Common myeloid progenitor, CD34-positive (primary cell): ENCODE results near the gene TKT.

ENCODE experiments used
- CTCF ChIA-PET: fragments of 350-600 bp; sonication (Branson Sonifier 250); formaldehyde crosslinking; loops from one replicate; lab custom pipeline; 2021; ENCODE audit warnings: antibody characterized with exemption; lab: Charles Lee
- POLR2A ChIA-PET: fragments of 350-600 bp; sonication (Branson Sonifier 250); formaldehyde crosslinking; loops from one replicate; lab custom pipeline; 2021; ENCODE audit warnings: antibody characterized with exemption; lab: Charles Lee
- DNase-seq, 3 donors: peaks; one replicate each; pipeline versions ENCODE4 v3.0.0 to v3.0.0-alpha.2; 2013
- H3K27ac ChIP-seq, 2 experiments: 1 replicate in 1 of 2; 2 replicates in 1 of 2; pipeline ENCODE4 v1.7.0; 2013; ENCODE audit warnings: inconsistent platforms in 2 of 2, low read length in 2 of 2, mild to moderate bottlenecking in 2 of 2, low read depth in 1 of 2, moderate library complexity in 1 of 2; ENCODE audit not compliant: severe bottlenecking in 2 of 2, insufficient read depth in 1 of 2, poor library complexity in 1 of 2
- H3K27me3 ChIP-seq, 5 experiments: replicated peaks in 2 of 5; 1 replicate in 3 of 5; 2 replicates in 2 of 5; pipeline versions ENCODE4 v1.6.1 to v1.7.0; 2013; ENCODE audit warnings: low read length in 4 of 5, mild to moderate bottlenecking in 2 of 5, moderate library complexity in 2 of 5, inconsistent platforms in 1 of 5; ENCODE audit not compliant: insufficient read depth in 5 of 5, control insufficient read depth in 4 of 5
- H3K36me3 ChIP-seq, 4 experiments: 1 replicate in 2 of 4; 2 replicates in 2 of 4; pipeline versions ENCODE4 v1.6.1 to v1.7.0; 2013; ENCODE audit warnings: low read length in 3 of 4, control low read depth in 1 of 4, mild to moderate bottlenecking in 1 of 4; ENCODE audit not compliant: control insufficient read depth in 4 of 4, insufficient read depth in 4 of 4
- H3K4me1 ChIP-seq, 4 experiments: 1 replicate in 3 of 4; 2 replicates in 1 of 4; pipeline versions ENCODE4 v1.6.1 to v1.7.1; 2013; ENCODE audit warnings: low read length in 3 of 4, mild to moderate bottlenecking in 3 of 4, control low read depth in 1 of 4, inconsistent platforms in 1 of 4, moderate library complexity in 1 of 4; ENCODE audit not compliant: control insufficient read depth in 4 of 4, insufficient read depth in 4 of 4; ENCODE audit errors: control extremely low read depth in 1 of 4
- H3K4me3 ChIP-seq, 7 experiments: 1 replicate in 4 of 7; 2 replicates in 3 of 7; pipeline versions ENCODE4 v1.5.1 to v1.7.0; 2013; ENCODE audit warnings: mild to moderate bottlenecking in 7 of 7, low read length in 6 of 7, moderate library complexity in 6 of 7, inconsistent platforms in 2 of 7, low read depth in 2 of 7, control low read depth in 1 of 7; ENCODE audit not compliant: insufficient read depth in 4 of 7, control insufficient read depth in 1 of 7; ENCODE audit errors: extremely low read depth in 1 of 7
- H3K9me3 ChIP-seq, 5 experiments: 1 replicate in 4 of 5; 2 replicates in 1 of 5; pipeline versions ENCODE4 v1.6.1 to v1.7.1; 2013; ENCODE audit warnings: low read length in 4 of 5, mild to moderate bottlenecking in 2 of 5, inconsistent platforms in 1 of 5, low read depth in 1 of 5, moderate library complexity in 1 of 5; ENCODE audit not compliant: control insufficient read depth in 4 of 5, insufficient read depth in 2 of 5; ENCODE audit errors: control extremely low read depth in 1 of 5
- WGBS: methylation state at CpG from one replicate; pipeline ENCODE4 v1.1.5; 2013; ENCODE audit not compliant: insufficient coverage; 5-methylcytosine and 5-hydroxymethylcytosine counted together

TKT gene

GRCh38 chr3:53202331-53203015, 53.3 kb downstream of the TKT start:
- ChIA-PET POLR2A (no interaction called here), CTCF (interaction anchor here (9.1 kb wide), 1 partner anchor 69 kb away, joined by 125 read pairs; the partner anchor contains the start of gene RFT1)
- Histone ChIP-seq H3K4me1 (no peaks in the 10 kb centered on the region), H3K4me3 (no peak overlapping the region), H3K9me3 (no peaks in the 10 kb centered on the region), H3K36me3 (no peaks in the 10 kb centered on the region), H3K27ac (no peak overlapping the region), H3K27me3 (no peaks in the 10 kb centered on the region)
- no peak for DNase-seq
- 88% methylated on average over 14 of the region's 14 CpGs for WGBS

- H3K9me3 ChIP-seq, result no peaks in the 10 kb centered on the region
- DNase-seq, result no peak
- no peaks in the 10 kb centered on the region for H3K27me3 ChIP-seq
- 95% methylated on average over 13 of the region's 19 CpGs for WGBS
- peaks cover 0 to 12% (median 2%) of the 10 kb centered on the region in 4 experiments for H3K4me1 ChIP-seq
- no peak overlapping the region for H3K27ac ChIP-seq
- H3K36me3 ChIP-seq, result no peaks in the 10 kb centered on the region
- H3K4me3 ChIP-seq, result no peak overlapping the region
- ChIA-PET POLR2A (no interaction called here), CTCF (interaction anchor here (0.6 to 9.1 kb wide), 10 partner anchors 9 to 84 kb away, joined by 3 to 125 read pairs (median 5); partner anchors contain the start of gene RFT1)
Measured at GRCh38 chr3:53200501-53201498, 55.0 kb downstream of the TKT start.

- peaks cover 0 to 12% (median 3%) of the 10 kb centered on the region in 4 experiments for H3K4me1 ChIP-seq
- 68% methylated on average over 2 of the region's 3 CpGs for WGBS
- DNase-seq, result peak in 2 of 3 donors; percentile 18 to 25
- H3K27ac ChIP-seq, result no peak overlapping the region
- no peaks in the 10 kb centered on the region for H3K36me3 ChIP-seq
- no peaks in the 10 kb centered on the region for H3K9me3 ChIP-seq
- H3K4me3 ChIP-seq, result no peak overlapping the region
- ChIA-PET POLR2A (no interaction called here), CTCF (interaction anchor here (0.9 to 9.1 kb wide), 9 partner anchors 10 to 83 kb away, joined by 3 to 125 read pairs (median 6); partner anchors contain the start of gene RFT1)
- H3K27me3 ChIP-seq, result no peaks in the 10 kb centered on the region
Measured at GRCh38 chr3:53199834-53200233, 56.0 kb downstream of the TKT start.

GRCh38 chr3:53198996-53199395, 56.8 kb downstream of the TKT start:
- no peak for DNase-seq
- ChIA-PET CTCF (interaction anchor here (1.0 to 9.1 kb wide), 9 partner anchors 8 to 89 kb away, joined by 3 to 125 read pairs (median 5); partner anchors contain the start of gene RFT1), POLR2A (no interaction called here)
- Histone ChIP-seq H3K4me3 (no peak overlapping the region), H3K9me3 (no peaks in the 10 kb centered on the region), H3K36me3 (peaks cover 0 to 7% (median 0%) of the 10 kb centered on the region in 4 experiments), H3K27ac (no peak overlapping the region), H3K4me1 (peaks cover 0 to 12% (median 3%) of the 10 kb centered on the region in 4 experiments), H3K27me3 (no peaks in the 10 kb centered on the region)
- WGBS, result 100% methylated on average over 1 of the region's 7 CpGs

- Histone ChIP-seq H3K27me3 (no peaks in the 10 kb centered on the region), H3K36me3 (peaks cover 0 to 13% (median 0%) of the 10 kb centered on the region in 4 experiments), H3K9me3 (no peaks in the 10 kb centered on the region), H3K4me3 (no peak overlapping the region), H3K4me1 (peaks cover 0 to 12% (median 3%) of the 10 kb centered on the region in 4 experiments), H3K27ac (no peak overlapping the region)
- no peak for DNase-seq
- POLR2A ChIA-PET, result no interaction called here
- CTCF ChIA-PET, result interaction anchor here (1.0 to 9.1 kb wide), 8 partner anchors 8 to 88 kb away, joined by 3 to 125 read pairs (median 4); partner anchors contain the start of gene RFT1
- 82% methylated on average over 10 of the region's 10 CpGs for WGBS
Measured at GRCh38 chr3:53198256-53198977, 57.4 kb downstream of the TKT start.

GRCh38 chr3:53196575-53197407, 59.0 kb downstream of the TKT start:
- H3K27me3 ChIP-seq, result no peaks in the 10 kb centered on the region
- H3K4me1 ChIP-seq, result peaks cover 0 to 12% (median 3%) of the 10 kb centered on the region in 4 experiments
- peak; percentile 36 to 73 (median 71) for DNase-seq
- no peaks in the 10 kb centered on the region for H3K9me3 ChIP-seq
- H3K27ac ChIP-seq, result no peak overlapping the region
- CTCF ChIA-PET, result interaction anchor here (0.7 to 9.1 kb wide), 28 partner anchors 9 to 260 kb away, joined by 3 to 125 read pairs (median 6); partner anchors contain the start of genes PRKCD and RFT1
- H3K4me3 ChIP-seq, result no peak overlapping the region
- POLR2A ChIA-PET, result interaction anchor here (0.9 to 1.3 kb wide), 2 partner anchors 62 to 65 kb away, joined by 3 to 4 read pairs; no protein-coding TSS in a partner anchor
- 68% methylated on average over 11 of the region's 17 CpGs for WGBS
- peaks cover 0 to 26% (median 0%) of the 10 kb centered on the region in 4 experiments for H3K36me3 ChIP-seq
